Nephron progenitor cell (in vitro differentiated cells): ENCODE measurements around the gene FAM81A.
A peak's percentile ranks its signal among the peaks of the same experiment; 100 is the strongest.

Experiments used
- DNase-seq: peaks from one replicate; pipeline ENCODE4 v3.0.0; 2021
- H3K27ac Mint-ChIP-seq: 2 replicates; pipeline ENCODE4 v1.8.0; 2021; ENCODE audit warnings: mild to moderate bottlenecking, moderate library complexity, mixed read lengths
- H3K27me3 Mint-ChIP-seq: 2 replicates; pipeline ENCODE4 v1.8.0; 2021; ENCODE audit warnings: mild to moderate bottlenecking, low read depth, mixed read lengths; ENCODE audit not compliant: poor library complexity
- H3K36me3 Mint-ChIP-seq: 2 replicates; pipeline ENCODE4 v1.8.0; 2021; ENCODE audit warnings: low read depth, mixed read lengths
- H3K4me1 Mint-ChIP-seq: 2 replicates; pipeline ENCODE4 v1.8.0; 2021; ENCODE audit warnings: mixed read lengths
- H3K4me3 Mint-ChIP-seq: 2 replicates; pipeline ENCODE4 v1.8.0; 2021; ENCODE audit warnings: mild to moderate bottlenecking, moderate library complexity, mixed read lengths
- H3K9me3 Mint-ChIP-seq: 2 replicates; pipeline ENCODE4 v1.8.0; 2021; ENCODE audit warnings: mild to moderate bottlenecking, moderate library complexity, mixed read lengths
- CTCF ChIP-seq: fragments of 200-600 bp; sonication (generic); IDR thresholded peaks from 2 replicates; pipeline ENCODE4 v1.5.0; 2021; ENCODE audit warnings: antibody characterized with exemption

The FAM81A gene

GRCh38 chr15:59443341-59444072 is 5.5 kb downstream of the FAM81A start:
- DNase-seq = no peak
- Mint-ChIP-seq H3K27ac (no peak overlapping the region), H3K27me3 (peaks cover 58% of the 10 kb centered on the region), H3K4me1 (peaks cover 9% of the 10 kb centered on the region), H3K36me3 (no peaks in the 10 kb centered on the region), H3K4me3 (no peak overlapping the region), H3K9me3 (no peaks in the 10 kb centered on the region)
- TF ChIP-seq CTCF = no peak

GRCh38 chr15:59444081-59444835 is 6.3 kb downstream of the FAM81A start:
- no peak for TF ChIP-seq CTCF
- DNase-seq = no peak
- no peaks in the 10 kb centered on the region for H3K36me3 Mint-ChIP-seq
- no peak overlapping the region for H3K27ac Mint-ChIP-seq
- H3K4me1 Mint-ChIP-seq = peaks cover 9% of the 10 kb centered on the region
- no peak overlapping the region for H3K4me3 Mint-ChIP-seq
- peaks cover 50% of the 10 kb centered on the region for H3K27me3 Mint-ChIP-seq
- H3K9me3 Mint-ChIP-seq = no peaks in the 10 kb centered on the region

- Mint-ChIP-seq H3K4me1 (peaks cover 9% of the 10 kb centered on the region), H3K9me3 (no peaks in the 10 kb centered on the region), H3K4me3 (no peak overlapping the region), H3K36me3 (no peaks in the 10 kb centered on the region), H3K27me3 (peaks cover 42% of the 10 kb centered on the region), H3K27ac (no peak overlapping the region)
- no peak for TF ChIP-seq CTCF
- DNase-seq = no peak
Measured at GRCh38 chr15:59444980-59445545, 7.1 kb downstream of the FAM81A start.

- Mint-ChIP-seq H3K27me3 (peaks cover 33% of the 10 kb centered on the region), H3K9me3 (no peaks in the 10 kb centered on the region), H3K27ac (no peak overlapping the region), H3K4me3 (no peak overlapping the region), H3K4me1 (peaks cover 9% of the 10 kb centered on the region), H3K36me3 (no peaks in the 10 kb centered on the region)
- DNase-seq = no peak
- TF ChIP-seq CTCF = no peak
Measured at GRCh38 chr15:59446232-59446957, 8.4 kb downstream of the FAM81A start.

GRCh38 chr15:59447367-59447766 is 9.4 kb downstream of the FAM81A start:
- H3K4me3 Mint-ChIP-seq = no peak overlapping the region
- TF ChIP-seq CTCF = no peak
- peaks cover 9% of the 10 kb centered on the region for H3K4me1 Mint-ChIP-seq
- peak overlapping the region; percentile 31 for H3K27ac Mint-ChIP-seq
- no peak for DNase-seq
- H3K27me3 Mint-ChIP-seq = peaks cover 27% of the 10 kb centered on the region
- no peaks in the 10 kb centered on the region for H3K9me3 Mint-ChIP-seq
- H3K36me3 Mint-ChIP-seq = no peaks in the 10 kb centered on the region
